ENCODE data around the gene SLC26A11. TPM values are rescaled to one million over a fixed set of nuclear protein-coding genes. Genes with fewer than 3 reads are reported as not detected.

The SLC26A11 gene
- total and polyA plus RNA-seq, 2 of the 13 experiments (the other 11 are each of a cell fraction or from before 2014, with no cell fraction given): 8.7 to 13.2 TPM

GRCh38 chr17:80220054-80220735 is at the start of gene SLC26A11, which contains the start of gene SGSH (continued):
- TF ChIP-seq GMEB2 (CRISPR knock-in tag; IDR thresholded peaks at IDR 0.05; ENCODE audit: low read depth) (no peak), ZNF382 (CRISPR knock-in tag; IDR thresholded peaks at IDR 0.05; ENCODE audit: borderline replicate concordance) (no peak), MZF1 (CRISPR knock-in tag; IDR thresholded peaks at IDR 0.05; ENCODE audit: borderline replicate concordance) (no peak), ETV6 (CRISPR knock-in tag; conservative IDR thresholded peaks at IDR 0.05) (no peak), ZFY (CRISPR knock-in tag; IDR thresholded peaks at IDR 0.05) (peak; percentile 58), MEIS2 (CRISPR knock-in tag; IDR thresholded peaks at IDR 0.05) (no peak; the same call in 1 of the 2 replicates), HNRNPL (IDR thresholded peaks at IDR 0.05; ENCODE audit: low read depth, low read length) (no peak), ELF3 (CRISPR knock-in tag; IDR thresholded peaks at IDR 0.05) (no peak), SMARCC2 (IDR thresholded peaks at IDR 0.05) (no peak), ZNF205 (CRISPR knock-in tag; IDR thresholded peaks at IDR 0.05) (peak; percentile 66; the same call in 1 of the 2 replicates), SMC3 (IDR thresholded peaks at IDR 0.05; ENCODE audit: low read length) (no peak), ZBTB40 (IDR thresholded peaks at IDR 0.05) (no peak), ZBTB40 (CRISPR knock-in tag; IDR thresholded peaks at IDR 0.05) (no peak; the same call in 1 of the 2 replicates), PCBP2 (optimal IDR thresholded peaks at IDR 0.05; ENCODE audit: low read depth, low read length, poor library complexity, severe bottlenecking) (no peak), TRIM22 (IDR thresholded peaks at IDR 0.05) (no peak), POLR2A (IDR thresholded peaks at IDR 0.05; ENCODE audit: insufficient read depth in 1 of 2, low read depth in 2 of 2, low read length in 2 of 2) (peak; percentile 73 to 96), RFX1 (IDR thresholded peaks at IDR 0.05) (no peak), PHB2 (IDR thresholded peaks at IDR 0.05; ENCODE audit: partially characterized antibody) (no peak), ZNF598 (CRISPR knock-in tag; IDR thresholded peaks at IDR 0.05; ENCODE audit: borderline replicate concordance) (no peak), ZMYM2 (CRISPR knock-in tag; IDR thresholded peaks at IDR 0.05) (no peak), ZNF619 (CRISPR knock-in tag; IDR thresholded peaks at IDR 0.05) (no peak)

Data from HepG2 (cell line).